Measurements from ENCODE around the gene ARHGAP31.

ARHGAP31 gene

GRCh38 chr3:119382134-119382533 is 88.0 kb downstream of the ARHGAP31 start:
- DNase-seq (ENCODE audit: low read depth): no peak

GRCh38 chr3:119388577-119388976 is 94.4 kb downstream of the ARHGAP31 start:
- no peak for DNase-seq (ENCODE audit: low read depth)

- DNase-seq (ENCODE audit: low read depth): no peak
Measured at GRCh38 chr3:119395923-119396358, 101.8 kb downstream of the ARHGAP31 start.

- DNase-seq (ENCODE audit: low read depth): no peak
Measured at GRCh38 chr3:119396870-119397269, 102.7 kb downstream of the ARHGAP31 start.

GRCh38 chr3:119400466-119400865 is 106.3 kb downstream of the ARHGAP31 start:
- no peak for DNase-seq (ENCODE audit: low read depth)

- DNase-seq (ENCODE audit: low read depth): no peak
Measured at GRCh38 chr3:119401069-119401468, 106.9 kb downstream of the ARHGAP31 start.

GRCh38 chr3:119401503-119402440 is 107.6 kb downstream of the ARHGAP31 start:
- DNase-seq (ENCODE audit: low read depth): no peak

- DNase-seq (ENCODE audit: low read depth): no peak
Measured at GRCh38 chr3:119402791-119403190, 108.6 kb downstream of the ARHGAP31 start.

GRCh38 chr3:119403201-119403600 is 109.0 kb downstream of the ARHGAP31 start:
- no peak for DNase-seq (ENCODE audit: low read depth)

- DNase-seq (ENCODE audit: low read depth): no peak
Measured at GRCh38 chr3:119405315-119405714, 111.1 kb downstream of the ARHGAP31 start.

GRCh38 chr3:119408243-119408950 is 114.2 kb downstream of the ARHGAP31 start:
- no peak for DNase-seq (ENCODE audit: low read depth)

- DNase-seq (ENCODE audit: low read depth): no peak
Measured at GRCh38 chr3:119409844-119410243, 115.7 kb downstream of the ARHGAP31 start.

GRCh38 chr3:119413603-119414280 is 119.6 kb downstream of the ARHGAP31 start:
- no peak for DNase-seq (ENCODE audit: low read depth)

GRCh38 chr3:119416873-119417272 is 122.7 kb downstream of the ARHGAP31 start:
- no peak for DNase-seq (ENCODE audit: low read depth)

- DNase-seq (ENCODE audit: low read depth): no peak
Measured at GRCh38 chr3:119417771-119418512, 123.8 kb downstream of the ARHGAP31 start.

- no peak for DNase-seq (ENCODE audit: low read depth)
Measured at GRCh38 chr3:119418641-119419040, 124.5 kb downstream of the ARHGAP31 start.

GRCh38 chr3:119420196-119420595 is 126.0 kb downstream of the ARHGAP31 start:
- DNase-seq (ENCODE audit: low read depth): no peak

- DNase-seq (ENCODE audit: low read depth): no peak
Measured at GRCh38 chr3:119427669-119428068, 133.5 kb downstream of the ARHGAP31 start.

GRCh38 chr3:119428538-119428937 is 134.4 kb downstream of the ARHGAP31 start:
- no peak for DNase-seq (ENCODE audit: low read depth)

- DNase-seq (ENCODE audit: low read depth): no peak
Measured at GRCh38 chr3:119433613-119434325, 139.6 kb downstream of the ARHGAP31 start.

GRCh38 chr3:119434703-119435102 is 140.5 kb downstream of the ARHGAP31 start:
- no peak for DNase-seq (ENCODE audit: low read depth)

All from activated T-helper 1 cell treated with Interleukin-2 at 50 U/mL for 16 hours (primary cell).